Measurements from ENCODE around the gene DUS3L.
"Not testable (repeated sequence)": the region's sequence is repeated elsewhere in the genome, so short reads cannot be mapped to it uniquely, and the experiment has no call there.

DUS3L gene

GRCh38 chr19:5762608-5763217 lies 28.2 kb downstream of the DUS3L start:
- Histone ChIP-seq H2AFZ (ENCODE audit: low read length, unreplicated experiment) (no peak overlapping the region), H3K4me1 (ENCODE audit: control insufficient read depth, insufficient read depth, low read length, unreplicated experiment) (no peaks in the 10 kb centered on the region), H3K79me2 (ENCODE audit: control insufficient read depth, insufficient read depth, low read length, unreplicated experiment) (no peaks in the 10 kb centered on the region), H3K27ac (ENCODE audit: low read depth, low read length) (no peak overlapping the region), H3K4me3 (ENCODE audit: low read depth, low read length) (no peak overlapping the region), H3K36me3 (ENCODE audit: insufficient read depth, low read length) (no peaks in the 10 kb centered on the region), H3K27me3 (ENCODE audit: insufficient read depth, low read length) (no peaks in the 10 kb centered on the region)

DNA sequence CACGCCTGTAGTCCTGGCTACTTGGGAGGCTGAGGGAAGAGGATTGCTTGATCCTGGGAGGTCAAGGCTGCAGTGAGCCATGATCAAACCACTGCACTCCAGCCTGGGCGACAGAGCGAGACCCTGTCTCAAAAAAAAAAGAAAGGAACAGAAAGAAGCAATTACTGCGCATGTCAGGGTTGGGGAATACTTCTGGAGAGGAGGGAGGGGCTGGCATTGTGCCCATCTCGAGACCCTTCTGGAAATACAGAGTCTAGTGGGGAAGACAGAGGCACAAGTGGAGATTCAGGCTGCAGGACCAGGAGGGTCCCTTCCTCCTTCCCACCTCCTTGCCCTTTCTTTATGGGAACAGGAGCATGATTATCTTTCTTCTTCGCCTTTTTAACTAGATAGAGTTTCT lies 37.2 kb downstream of the DUS3L start:
- H3K36me3 ChIP-seq (ENCODE audit: insufficient read depth, low read length) = no peaks in the 10 kb centered on the region
- H2AFZ ChIP-seq (ENCODE audit: low read length, unreplicated experiment) = no peak overlapping the region
- no peaks in the 10 kb centered on the region for H3K27me3 ChIP-seq (ENCODE audit: insufficient read depth, low read length)
- H3K4me1 ChIP-seq (ENCODE audit: control insufficient read depth, insufficient read depth, low read length, unreplicated experiment) = no peaks in the 10 kb centered on the region
- H3K27ac ChIP-seq (ENCODE audit: low read depth, low read length) = no peak overlapping the region
- no peaks in the 10 kb centered on the region for H3K79me2 ChIP-seq (ENCODE audit: control insufficient read depth, insufficient read depth, low read length, unreplicated experiment)
- H3K4me3 ChIP-seq (ENCODE audit: low read depth, low read length) = no peak overlapping the region

DNA sequence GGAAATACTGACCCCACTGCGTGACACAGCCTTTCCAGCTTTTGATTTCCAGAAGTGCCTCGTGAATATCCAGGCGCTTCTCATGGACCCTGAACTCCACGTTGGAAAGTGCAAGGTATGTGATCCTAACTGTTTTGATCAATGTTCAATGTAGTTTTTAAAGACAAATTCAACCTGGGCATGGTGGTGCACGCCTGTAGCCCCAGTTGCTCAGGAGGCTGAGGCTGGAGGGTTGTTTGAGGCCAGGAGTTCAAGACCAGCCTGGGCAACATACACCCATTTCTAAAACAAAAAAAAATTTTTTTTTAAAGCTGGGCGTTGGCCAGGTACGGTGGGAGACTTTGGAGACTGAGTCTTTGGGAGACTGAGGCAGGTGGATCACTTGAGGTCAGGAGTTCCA lies 39.3 kb downstream of the DUS3L start:
- Histone ChIP-seq H2AFZ (ENCODE audit: low read length, unreplicated experiment) (no peak overlapping the region), H3K36me3 (ENCODE audit: insufficient read depth, low read length) (no peaks in the 10 kb centered on the region), H3K27me3 (ENCODE audit: insufficient read depth, low read length) (no peaks in the 10 kb centered on the region), H3K4me3 (ENCODE audit: low read depth, low read length) (no peak overlapping the region), H3K79me2 (ENCODE audit: control insufficient read depth, insufficient read depth, low read length, unreplicated experiment) (no peaks in the 10 kb centered on the region), H3K4me1 (ENCODE audit: control insufficient read depth, insufficient read depth, low read length, unreplicated experiment) (no peaks in the 10 kb centered on the region), H3K27ac (ENCODE audit: low read depth, low read length) (no peak overlapping the region)

DNA sequence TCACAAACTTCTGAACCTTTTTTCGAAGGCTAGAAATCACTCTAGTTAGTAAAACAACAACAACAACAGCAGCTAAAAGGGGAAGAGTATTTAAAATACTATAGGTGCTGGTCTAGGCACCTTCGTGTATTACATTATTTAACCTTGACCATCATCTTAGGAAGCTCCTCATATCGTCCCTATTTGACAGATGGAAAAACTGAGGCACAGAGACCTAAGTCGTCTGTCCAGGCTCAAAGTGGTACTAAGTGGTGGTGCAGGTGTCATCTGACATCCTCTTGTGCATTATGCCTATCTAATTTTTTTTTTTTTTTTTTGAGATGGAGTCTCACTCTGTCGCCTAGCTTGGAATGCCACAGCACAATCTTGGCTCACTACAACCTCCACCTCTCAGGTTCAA lies 41.5 kb downstream of the DUS3L start:
- no peak overlapping the region for H3K4me3 ChIP-seq (ENCODE audit: low read depth, low read length)
- no peaks in the 10 kb centered on the region for H3K79me2 ChIP-seq (ENCODE audit: control insufficient read depth, insufficient read depth, low read length, unreplicated experiment)
- H3K27me3 ChIP-seq (ENCODE audit: insufficient read depth, low read length) = no peaks in the 10 kb centered on the region
- no peaks in the 10 kb centered on the region for H3K36me3 ChIP-seq (ENCODE audit: insufficient read depth, low read length)
- no peak overlapping the region for H3K27ac ChIP-seq (ENCODE audit: low read depth, low read length)
- no peak overlapping the region for H2AFZ ChIP-seq (ENCODE audit: low read length, unreplicated experiment)
- H3K4me1 ChIP-seq (ENCODE audit: control insufficient read depth, insufficient read depth, low read length, unreplicated experiment) = no peaks in the 10 kb centered on the region

GRCh38 chr19:5748920-5749319 lies 42.0 kb downstream of the DUS3L start:
- not testable (repeated sequence) for H3K27me3 ChIP-seq (ENCODE audit: insufficient read depth, low read length); H3K4me1 ChIP-seq (ENCODE audit: control insufficient read depth, insufficient read depth, low read length, unreplicated experiment); H3K27ac ChIP-seq (ENCODE audit: low read depth, low read length); H3K36me3 ChIP-seq (ENCODE audit: insufficient read depth, low read length); H3K79me2 ChIP-seq (ENCODE audit: control insufficient read depth, insufficient read depth, low read length, unreplicated experiment); H2AFZ ChIP-seq (ENCODE audit: low read length, unreplicated experiment); H3K4me3 ChIP-seq (ENCODE audit: low read depth, low read length)

GRCh38 chr19:5744999-5745398 lies 46.0 kb downstream of the DUS3L start:
- not testable (repeated sequence) for H3K36me3 ChIP-seq (ENCODE audit: insufficient read depth, low read length); H2AFZ ChIP-seq (ENCODE audit: low read length, unreplicated experiment); H3K27ac ChIP-seq (ENCODE audit: low read depth, low read length); H3K4me1 ChIP-seq (ENCODE audit: control insufficient read depth, insufficient read depth, low read length, unreplicated experiment); H3K27me3 ChIP-seq (ENCODE audit: insufficient read depth, low read length); H3K79me2 ChIP-seq (ENCODE audit: control insufficient read depth, insufficient read depth, low read length, unreplicated experiment); H3K4me3 ChIP-seq (ENCODE audit: low read depth, low read length)

GRCh38 chr19:5743630-5744029 lies 47.3 kb downstream of the DUS3L start:
- H3K27me3 ChIP-seq (ENCODE audit: insufficient read depth, low read length) = no peaks in the 10 kb centered on the region
- H3K36me3 ChIP-seq (ENCODE audit: insufficient read depth, low read length) = no peaks in the 10 kb centered on the region
- no peak overlapping the region for H3K4me3 ChIP-seq (ENCODE audit: low read depth, low read length)
- H2AFZ ChIP-seq (ENCODE audit: low read length, unreplicated experiment) = no peak overlapping the region
- no peaks in the 10 kb centered on the region for H3K4me1 ChIP-seq (ENCODE audit: control insufficient read depth, insufficient read depth, low read length, unreplicated experiment)
- no peaks in the 10 kb centered on the region for H3K79me2 ChIP-seq (ENCODE audit: control insufficient read depth, insufficient read depth, low read length, unreplicated experiment)
- H3K27ac ChIP-seq (ENCODE audit: low read depth, low read length) = no peak overlapping the region

- Histone ChIP-seq H3K4me1 (ENCODE audit: control insufficient read depth, insufficient read depth, low read length, unreplicated experiment) (no peaks in the 10 kb centered on the region), H3K4me3 (ENCODE audit: low read depth, low read length) (no peak overlapping the region), H3K27me3 (ENCODE audit: insufficient read depth, low read length) (no peaks in the 10 kb centered on the region), H3K36me3 (ENCODE audit: insufficient read depth, low read length) (no peaks in the 10 kb centered on the region), H3K27ac (ENCODE audit: low read depth, low read length) (no peak overlapping the region), H2AFZ (ENCODE audit: low read length, unreplicated experiment) (no peak overlapping the region), H3K79me2 (ENCODE audit: control insufficient read depth, insufficient read depth, low read length, unreplicated experiment) (no peaks in the 10 kb centered on the region)
Measured at GRCh38 chr19:5742051-5742450, 48.9 kb downstream of the DUS3L start.

DNA sequence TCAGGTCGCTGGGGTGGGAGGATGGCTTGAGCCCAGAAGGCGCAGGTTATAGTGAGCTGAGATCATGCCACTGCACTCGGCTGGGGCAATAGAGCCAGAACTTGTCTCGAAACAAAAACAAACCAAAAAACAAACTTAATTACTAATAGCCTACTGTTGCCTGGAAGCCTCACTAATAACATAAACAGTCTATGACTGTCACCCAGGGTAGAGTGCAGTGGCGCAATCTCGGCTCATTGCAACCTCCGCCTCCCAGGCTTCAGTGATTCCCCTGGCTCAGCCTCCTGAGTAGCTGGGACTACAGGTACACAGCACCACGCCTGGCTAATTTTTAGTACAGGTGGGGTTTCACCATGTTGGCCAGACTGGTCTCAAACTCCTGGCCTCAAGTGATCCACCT lies 52.5 kb downstream of the DUS3L start:
- H3K27me3 ChIP-seq (ENCODE audit: insufficient read depth, low read length) = no peaks in the 10 kb centered on the region

More for the DNA sequence above, 52.5 kb downstream of the DUS3L start:
- H3K27ac ChIP-seq (ENCODE audit: low read depth, low read length) = no peak overlapping the region
- H3K36me3 ChIP-seq (ENCODE audit: insufficient read depth, low read length) = no peaks in the 10 kb centered on the region
- H2AFZ ChIP-seq (ENCODE audit: low read length, unreplicated experiment) = no peak overlapping the region
- H3K4me3 ChIP-seq (ENCODE audit: low read depth, low read length) = no peak overlapping the region
- H3K4me1 ChIP-seq (ENCODE audit: control insufficient read depth, insufficient read depth, low read length, unreplicated experiment) = no peaks in the 10 kb centered on the region
- H3K79me2 ChIP-seq (ENCODE audit: control insufficient read depth, insufficient read depth, low read length, unreplicated experiment) = no peaks in the 10 kb centered on the region
